Measurements from ENCODE around the gene ADAMTS17.

- no peak for TF ChIP-seq FOXJ3 (CRISPR knock-in tag; IDR thresholded peaks at IDR 0.05; ENCODE audit: borderline replicate concordance)
- TF ChIP-seq, protein P1, sequence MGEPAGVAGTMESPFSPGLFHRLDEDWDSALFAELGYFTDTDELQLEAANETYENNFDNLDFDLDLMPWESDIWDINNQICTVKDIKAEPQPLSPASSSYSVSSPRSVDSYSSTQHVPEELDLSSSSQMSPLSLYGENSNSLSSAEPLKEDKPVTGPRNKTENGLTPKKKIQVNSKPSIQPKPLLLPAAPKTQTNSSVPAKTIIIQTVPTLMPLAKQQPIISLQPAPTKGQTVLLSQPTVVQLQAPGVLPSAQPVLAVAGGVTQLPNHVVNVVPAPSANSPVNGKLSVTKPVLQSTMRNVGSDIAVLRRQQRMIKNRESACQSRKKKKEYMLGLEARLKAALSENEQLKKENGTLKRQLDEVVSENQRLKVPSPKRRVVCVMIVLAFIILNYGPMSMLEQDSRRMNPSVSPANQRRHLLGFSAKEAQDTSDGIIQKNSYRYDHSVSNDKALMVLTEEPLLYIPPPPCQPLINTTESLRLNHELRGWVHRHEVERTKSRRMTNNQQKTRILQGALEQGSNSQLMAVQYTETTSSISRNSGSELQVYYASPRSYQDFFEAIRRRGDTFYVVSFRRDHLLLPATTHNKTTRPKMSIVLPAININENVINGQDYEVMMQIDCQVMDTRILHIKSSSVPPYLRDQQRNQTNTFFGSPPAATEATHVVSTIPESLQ (CRISPR knock-in tag; IDR thresholded peaks at IDR 0.05), result no peak
- no peak for TF ChIP-seq MAX (CRISPR knock-in tag; IDR thresholded peaks at IDR 0.05)
- TF ChIP-seq, protein P2, sequence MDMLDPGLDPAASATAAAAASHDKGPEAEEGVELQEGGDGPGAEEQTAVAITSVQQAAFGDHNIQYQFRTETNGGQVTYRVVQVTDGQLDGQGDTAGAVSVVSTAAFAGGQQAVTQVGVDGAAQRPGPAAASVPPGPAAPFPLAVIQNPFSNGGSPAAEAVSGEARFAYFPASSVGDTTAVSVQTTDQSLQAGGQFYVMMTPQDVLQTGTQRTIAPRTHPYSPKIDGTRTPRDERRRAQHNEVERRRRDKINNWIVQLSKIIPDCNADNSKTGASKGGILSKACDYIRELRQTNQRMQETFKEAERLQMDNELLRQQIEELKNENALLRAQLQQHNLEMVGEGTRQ (CRISPR knock-in tag; IDR thresholded peaks at IDR 0.05), result no peak
- no peak for TF ChIP-seq IRF2 (CRISPR knock-in tag; IDR thresholded peaks at IDR 0.05; ENCODE audit: borderline replicate concordance, low read depth)
- TF ChIP-seq, protein P3, sequence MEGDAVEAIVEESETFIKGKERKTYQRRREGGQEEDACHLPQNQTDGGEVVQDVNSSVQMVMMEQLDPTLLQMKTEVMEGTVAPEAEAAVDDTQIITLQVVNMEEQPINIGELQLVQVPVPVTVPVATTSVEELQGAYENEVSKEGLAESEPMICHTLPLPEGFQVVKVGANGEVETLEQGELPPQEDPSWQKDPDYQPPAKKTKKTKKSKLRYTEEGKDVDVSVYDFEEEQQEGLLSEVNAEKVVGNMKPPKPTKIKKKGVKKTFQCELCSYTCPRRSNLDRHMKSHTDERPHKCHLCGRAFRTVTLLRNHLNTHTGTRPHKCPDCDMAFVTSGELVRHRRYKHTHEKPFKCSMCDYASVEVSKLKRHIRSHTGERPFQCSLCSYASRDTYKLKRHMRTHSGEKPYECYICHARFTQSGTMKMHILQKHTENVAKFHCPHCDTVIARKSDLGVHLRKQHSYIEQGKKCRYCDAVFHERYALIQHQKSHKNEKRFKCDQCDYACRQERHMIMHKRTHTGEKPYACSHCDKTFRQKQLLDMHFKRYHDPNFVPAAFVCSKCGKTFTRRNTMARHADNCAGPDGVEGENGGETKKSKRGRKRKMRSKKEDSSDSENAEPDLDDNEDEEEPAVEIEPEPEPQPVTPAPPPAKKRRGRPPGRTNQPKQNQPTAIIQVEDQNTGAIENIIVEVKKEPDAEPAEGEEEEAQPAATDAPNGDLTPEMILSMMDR (IDR thresholded peaks at IDR 0.05), result no peak
- no peak for TF ChIP-seq GABPB1 (CRISPR knock-in tag; IDR thresholded peaks at IDR 0.05)
- TF ChIP-seq ARID4B (CRISPR knock-in tag; IDR thresholded peaks at IDR 0.05; ENCODE audit: borderline replicate concordance), result no peak
Observed at GRCh38 chr15:100281096-100281917, 60.5 kb downstream of the ADAMTS17 start.
